ENCODE measurements around the gene OR7G2.

DNA sequence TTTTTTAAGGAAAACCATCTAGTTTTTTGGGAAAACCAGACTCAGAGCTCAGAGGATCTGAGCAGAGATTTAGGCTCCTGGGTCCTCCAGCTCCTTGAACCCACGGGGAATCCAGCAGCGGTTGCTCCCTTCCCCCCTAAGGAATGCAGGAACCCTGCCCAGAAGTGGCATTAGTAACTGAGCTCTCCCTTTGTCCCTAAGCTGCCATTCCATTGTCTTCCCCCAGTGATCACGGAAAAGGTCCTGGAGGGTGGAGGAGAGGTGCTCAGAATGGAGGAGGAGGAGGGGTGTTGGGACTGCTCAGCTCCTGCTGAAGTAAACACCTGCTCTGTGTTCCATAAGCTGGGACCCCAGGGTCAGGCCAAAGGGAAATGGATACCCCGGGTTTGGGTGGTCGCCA is 37.2 kb downstream of the OR7G2 start:
- TF ChIP-seq, protein P1, sequence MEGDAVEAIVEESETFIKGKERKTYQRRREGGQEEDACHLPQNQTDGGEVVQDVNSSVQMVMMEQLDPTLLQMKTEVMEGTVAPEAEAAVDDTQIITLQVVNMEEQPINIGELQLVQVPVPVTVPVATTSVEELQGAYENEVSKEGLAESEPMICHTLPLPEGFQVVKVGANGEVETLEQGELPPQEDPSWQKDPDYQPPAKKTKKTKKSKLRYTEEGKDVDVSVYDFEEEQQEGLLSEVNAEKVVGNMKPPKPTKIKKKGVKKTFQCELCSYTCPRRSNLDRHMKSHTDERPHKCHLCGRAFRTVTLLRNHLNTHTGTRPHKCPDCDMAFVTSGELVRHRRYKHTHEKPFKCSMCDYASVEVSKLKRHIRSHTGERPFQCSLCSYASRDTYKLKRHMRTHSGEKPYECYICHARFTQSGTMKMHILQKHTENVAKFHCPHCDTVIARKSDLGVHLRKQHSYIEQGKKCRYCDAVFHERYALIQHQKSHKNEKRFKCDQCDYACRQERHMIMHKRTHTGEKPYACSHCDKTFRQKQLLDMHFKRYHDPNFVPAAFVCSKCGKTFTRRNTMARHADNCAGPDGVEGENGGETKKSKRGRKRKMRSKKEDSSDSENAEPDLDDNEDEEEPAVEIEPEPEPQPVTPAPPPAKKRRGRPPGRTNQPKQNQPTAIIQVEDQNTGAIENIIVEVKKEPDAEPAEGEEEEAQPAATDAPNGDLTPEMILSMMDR (IDR thresholded peaks at IDR 0.05) = no peak
- no peak for TF ChIP-seq EZH2 (IDR thresholded peaks at IDR 0.05; ENCODE audit: borderline replicate concordance, insufficient read depth, low read depth, low read length, poor library complexity, severe bottlenecking)
